ENCODE results near the gene TSPAN4. TPM values are rescaled to one million over a fixed set of nuclear protein-coding genes. Genes with fewer than 3 reads are reported as not detected.

TSPAN4 gene
- total and polyA plus RNA-seq, 2 donors (not counting 1 experiment from before 2014, with no cell fraction given): 2.9 to 7.4 TPM

GRCh38 chr11:868394-868793, 25.7 kb downstream of the TSPAN4 start:
- POLR2A ChIA-PET: no interaction called here
- Mint-ChIP-seq H3K27ac (no peak overlapping the region), H3K27me3 (no peaks in the 10 kb centered on the region), H3K4me1 (no peaks in the 10 kb centered on the region), H3K9me3 (ENCODE audit: insufficient read depth) (no peaks in the 10 kb centered on the region), H3K4me3 (no peak overlapping the region)
- WGBS (ENCODE audit: insufficient coverage): 94% methylated on average over 15 of the region's 17 CpGs
- no peak for ATAC-seq (ENCODE audit: low read depth)
- H2AFZ ChIP-seq (ENCODE audit: insufficient read depth, low read depth, low read length, poor library complexity, severe bottlenecking): no peak overlapping the region
- intact Hi-C loops (cut with micrococcal nuclease): no loop called here
- H3K27me3 ChIP-seq (replicated peaks in 1 of 4; ENCODE audit: control extremely low read depth in 1 of 4, control insufficient read depth in 3 of 4, insufficient read depth in 4 of 4, low read length in 3 of 4): no peaks in the 10 kb centered on the region
- no peak overlapping the region for H3K4me2 ChIP-seq (replicated peaks; ENCODE audit: low read depth, low read length, poor library complexity, severe bottlenecking)
- CTCF ChIA-PET: interaction anchor here (1.1 kb wide), 1 partner anchor 10 kb away, joined by 3 read pairs; no protein-coding TSS in a partner anchor
- no peak overlapping the region for H3K4me3 ChIP-seq (ENCODE audit: control extremely low read depth in 1 of 5, extremely low read depth in 1 of 5, insufficient read depth in 1 of 5, low read depth in 2 of 5, low read length in 4 of 5)
- H3K36me3 ChIP-seq (replicated peaks in 1 of 2; ENCODE audit: control extremely low read depth in 1 of 2, control insufficient read depth in 1 of 2, extremely low read depth in 1 of 2, insufficient read depth in 2 of 2, low read length in 1 of 2): peaks cover 0 to 6% of the 10 kb centered on the region in 2 experiments
- H4K20me1 ChIP-seq (ENCODE audit: control insufficient read depth, insufficient read depth, low read length, poor library complexity, severe bottlenecking): no peaks in the 10 kb centered on the region
- H3K9ac ChIP-seq (ENCODE audit: low read length): no peak overlapping the region
- no peak overlapping the region for H3K27ac ChIP-seq (ENCODE audit: low read length in 2 of 2)
- H3K9me3 ChIP-seq (ENCODE audit: control extremely low read depth in 1 of 3, control insufficient read depth in 2 of 3, insufficient read depth in 1 of 3, low read length in 2 of 3): no peaks in the 10 kb centered on the region
- no peak for DNase-seq
- no peak for TF ChIP-seq CTCF (IDR thresholded peaks at IDR 0.05)
- TF ChIP-seq EZH2 (IDR thresholded peaks at IDR 0.05; ENCODE audit: borderline replicate concordance, insufficient read depth, low read depth, low read length, poor library complexity, severe bottlenecking): no peak
- H3K4me1 ChIP-seq (ENCODE audit: control insufficient read depth in 2 of 2, insufficient read depth in 2 of 2, low read length in 2 of 2): no peaks in the 10 kb centered on the region
- H3K79me2 ChIP-seq (ENCODE audit: control insufficient read depth, insufficient read depth, low read length): no peaks in the 10 kb centered on the region

- no peaks in the 10 kb centered on the region for H4K20me1 ChIP-seq (ENCODE audit: control insufficient read depth, insufficient read depth, low read length, poor library complexity, severe bottlenecking)
- no peak overlapping the region for H3K4me2 ChIP-seq (replicated peaks; ENCODE audit: low read depth, low read length, poor library complexity, severe bottlenecking)
- ChIA-PET CTCF (no interaction called here), POLR2A (no interaction called here)
- no peak overlapping the region for H3K9ac ChIP-seq (ENCODE audit: low read length)
- Mint-ChIP-seq H3K4me1 (no peaks in the 10 kb centered on the region), H3K27ac (no peak overlapping the region), H3K4me3 (no peak overlapping the region), H3K9me3 (ENCODE audit: insufficient read depth) (no peaks in the 10 kb centered on the region), H3K27me3 (no peaks in the 10 kb centered on the region)
- no peaks in the 10 kb centered on the region for H3K4me1 ChIP-seq (ENCODE audit: control insufficient read depth in 2 of 2, insufficient read depth in 2 of 2, low read length in 2 of 2)
- WGBS (ENCODE audit: insufficient coverage): 98% methylated on average over 10 of the region's 12 CpGs
- no peak for ATAC-seq (ENCODE audit: low read depth)
- H3K4me3 ChIP-seq (ENCODE audit: control extremely low read depth in 1 of 5, extremely low read depth in 1 of 5, insufficient read depth in 1 of 5, low read depth in 2 of 5, low read length in 4 of 5): no peak overlapping the region
- intact Hi-C loops (cut with micrococcal nuclease): no loop called here
- H2AFZ ChIP-seq (ENCODE audit: insufficient read depth, low read depth, low read length, poor library complexity, severe bottlenecking): no peak overlapping the region
- H3K27ac ChIP-seq (ENCODE audit: low read length in 2 of 2): no peak overlapping the region
- no peak for TF ChIP-seq EZH2 (IDR thresholded peaks at IDR 0.05; ENCODE audit: borderline replicate concordance, insufficient read depth, low read depth, low read length, poor library complexity, severe bottlenecking)
- TF ChIP-seq CTCF (IDR thresholded peaks at IDR 0.05): no peak
- H3K9me3 ChIP-seq (ENCODE audit: control extremely low read depth in 1 of 3, control insufficient read depth in 2 of 3, insufficient read depth in 1 of 3, low read length in 2 of 3): no peaks in the 10 kb centered on the region
- peaks cover 0 to 6% of the 10 kb centered on the region in 2 experiments for H3K36me3 ChIP-seq (replicated peaks in 1 of 2; ENCODE audit: control extremely low read depth in 1 of 2, control insufficient read depth in 1 of 2, extremely low read depth in 1 of 2, insufficient read depth in 2 of 2, low read length in 1 of 2)
- H3K79me2 ChIP-seq (ENCODE audit: control insufficient read depth, insufficient read depth, low read length): no peaks in the 10 kb centered on the region
- H3K27me3 ChIP-seq (replicated peaks in 1 of 4; ENCODE audit: control extremely low read depth in 1 of 4, control insufficient read depth in 3 of 4, insufficient read depth in 4 of 4, low read length in 3 of 4): no peaks in the 10 kb centered on the region
- no peak for DNase-seq
These were observed 26.1 kb downstream of the TSPAN4 start for GRCh38 chr11:868802-869201.
